GM23338 (cell line): ENCODE data around the gene PTP4A2. TPM values are rescaled to one million over a fixed set of nuclear protein-coding genes. Genes with fewer than 3 reads are reported as not detected.

Experiments
- CTCF ChIP-seq, 2 experiments: fragments of 200-600 bp in 1 of 2; sonication (generic) in 1 of 2; conservative IDR thresholded peaks; 2 replicates each; pipeline versions ENCODE4 v1.5.1 to v1.6.1; 2016 to 2017; ENCODE audit warnings: antibody characterized with exemption in 2 of 2, low read depth in 2 of 2, mild to moderate bottlenecking in 2 of 2, moderate library complexity in 1 of 2
- JUNB ChIP-seq: IDR thresholded peaks from one replicate; pipeline ENCODE4 v1.6.1; 2016; ENCODE audit warnings: antibody characterized with exemption; ENCODE audit not compliant: unreplicated experiment
- REST ChIP-seq: IDR thresholded peaks from one replicate; pipeline ENCODE4 v1.6.1; 2018; ENCODE audit warnings: antibody characterized with exemption; ENCODE audit not compliant: unreplicated experiment
- ZNF462 ChIP-seq: fragments of 250-450 bp; sonication (Bioruptor Pico); IDR thresholded peaks from 2 replicates; pipeline ENCODE4 v1.5.0; 2020; ENCODE audit warnings: mild to moderate bottlenecking, moderate library complexity
- polyA plus RNA-seq: library from polyadenylated mRNA; unstranded; fragments of >200 nt; fragmentation: Nextera tagmentation; extraction: Ambion mirVana; gene quantifications from 2 replicates; pipeline ENCODE4 v1.2.1, GENCODE V29; 2016
- total RNA-seq: library from RNA; depleted of rRNA; stranded (reverse); fragments of >200 nt; shearing (Covaris generic); gene quantifications from 2 replicates; pipeline ENCODE4 v1.2.3, GENCODE V29; 2014

Gene PTP4A2
- total and polyA plus RNA-seq, 2 experiments from 2014 or later: 153 to 260 TPM

- TF ChIP-seq ZNF462 (no peak), REST (no peak), JUNB (no peak), CTCF (conservative IDR thresholded peaks at IDR 0.05; ENCODE audit: low read depth in 2 of 2) (no peak)
Observed at GRCh38 chr1:31984419-31985347, 46.5 kb upstream of the PTP4A2 start (continued).
